ENCODE measurements around the gene PRDM2. TPM values are rescaled to one million over a fixed set of nuclear protein-coding genes. Genes with fewer than 3 reads are reported as not detected.

The PRDM2 gene
- total and polyA plus RNA-seq, 2 experiments from 2014 or later: 11.5 to 18.6 TPM

GRCh38 chr1:13666317-13666716 lies 33.7 kb upstream of the PRDM2 start:
- 84% methylated on average over 5 of the region's 5 CpGs for WGBS (ENCODE audit: low lambda C conversion rate, missing lambda C conversion rate)
- DNase-seq (ENCODE audit: low spot score): no peak

GRCh38 chr1:13667691-13668090 lies 32.3 kb upstream of the PRDM2 start:
- TF ChIP-seq EZH2phosphoT487 (IDR thresholded peaks at IDR 0.05; ENCODE audit: low read depth, severe bottlenecking, unreplicated experiment): no peak
- no peak for DNase-seq (ENCODE audit: low spot score)
- H3K27ac ChIP-seq: no peak overlapping the region

More at GRCh38 chr1:13666317-13666716, 33.7 kb upstream of the PRDM2 start:
- Histone ChIP-seq H3K4me3 (no peak overlapping the region), H2AFZ (no peak overlapping the region), H3K27me3 (no peaks in the 10 kb centered on the region), H3K36me3 (replicated peaks; ENCODE audit: insufficient read depth, low read depth) (no peaks in the 10 kb centered on the region), H3K79me2 (no peaks in the 10 kb centered on the region), H3K9me3 (ENCODE audit: low read depth) (no peaks in the 10 kb centered on the region), H4K20me1 (ENCODE audit: insufficient read depth, poor library complexity, severe bottlenecking) (no peaks in the 10 kb centered on the region), H3K9me2 (replicated peaks; ENCODE audit: insufficient read depth) (no peaks in the 10 kb centered on the region), H3K27ac (no peak overlapping the region), H3K4me2 (no peak overlapping the region), H3K4me1 (ENCODE audit: insufficient read depth) (no peaks in the 10 kb centered on the region)
- no peak for TF ChIP-seq EZH2 (IDR thresholded peaks at IDR 0.05; ENCODE audit: borderline replicate concordance)
- TF ChIP-seq CTCF (IDR thresholded peaks at IDR 0.05; ENCODE audit: poor library complexity): no peak
- TF ChIP-seq EZH2phosphoT487 (IDR thresholded peaks at IDR 0.05; ENCODE audit: low read depth, severe bottlenecking, unreplicated experiment): no peak

GRCh38 chr1:13674377-13674776 lies 25.6 kb upstream of the PRDM2 start:
- H3K27ac ChIP-seq: no peak overlapping the region
- no peaks in the 10 kb centered on the region for H3K79me2 ChIP-seq
- no peak overlapping the region for H3K4me2 ChIP-seq
- H2AFZ ChIP-seq: no peak overlapping the region
- no peaks in the 10 kb centered on the region for H3K27me3 ChIP-seq
- TF ChIP-seq CTCF (IDR thresholded peaks at IDR 0.05; ENCODE audit: poor library complexity): no peak
- TF ChIP-seq EZH2phosphoT487 (IDR thresholded peaks at IDR 0.05; ENCODE audit: low read depth, severe bottlenecking, unreplicated experiment): no peak
- TF ChIP-seq EZH2 (IDR thresholded peaks at IDR 0.05; ENCODE audit: borderline replicate concordance): no peak
- H4K20me1 ChIP-seq (ENCODE audit: insufficient read depth, poor library complexity, severe bottlenecking): no peaks in the 10 kb centered on the region
- no peaks in the 10 kb centered on the region for H3K4me1 ChIP-seq (ENCODE audit: insufficient read depth)
- DNase-seq (ENCODE audit: low spot score): no peak
- WGBS (ENCODE audit: low lambda C conversion rate, missing lambda C conversion rate): 80% methylated on average over 5 of the region's 5 CpGs
- H3K9me3 ChIP-seq (ENCODE audit: low read depth): no peaks in the 10 kb centered on the region
- H3K4me3 ChIP-seq: no peak overlapping the region
- no peaks in the 10 kb centered on the region for H3K9me2 ChIP-seq (replicated peaks; ENCODE audit: insufficient read depth)
- no peaks in the 10 kb centered on the region for H3K36me3 ChIP-seq (replicated peaks; ENCODE audit: insufficient read depth, low read depth)

More at GRCh38 chr1:13667691-13668090, 32.3 kb upstream of the PRDM2 start:
- no peaks in the 10 kb centered on the region for H3K4me1 ChIP-seq (ENCODE audit: insufficient read depth)
- H2AFZ ChIP-seq: no peak overlapping the region
- H3K9me3 ChIP-seq (ENCODE audit: low read depth): no peaks in the 10 kb centered on the region
- H4K20me1 ChIP-seq (ENCODE audit: insufficient read depth, poor library complexity, severe bottlenecking): no peaks in the 10 kb centered on the region
- H3K4me2 ChIP-seq: no peak overlapping the region
- no peaks in the 10 kb centered on the region for H3K36me3 ChIP-seq (replicated peaks; ENCODE audit: insufficient read depth, low read depth)
- no peaks in the 10 kb centered on the region for H3K9me2 ChIP-seq (replicated peaks; ENCODE audit: insufficient read depth)
- no peaks in the 10 kb centered on the region for H3K27me3 ChIP-seq
- H3K79me2 ChIP-seq: no peaks in the 10 kb centered on the region
- H3K4me3 ChIP-seq: no peak overlapping the region
- WGBS (ENCODE audit: low lambda C conversion rate, missing lambda C conversion rate): 80% methylated on average over 4 of the region's 4 CpGs

- Histone ChIP-seq H3K36me3 (replicated peaks; ENCODE audit: insufficient read depth, low read depth) (no peaks in the 10 kb centered on the region), H3K27ac (no peak overlapping the region), H2AFZ (no peak overlapping the region), H3K79me2 (no peaks in the 10 kb centered on the region), H3K4me2 (no peak overlapping the region), H3K9me2 (replicated peaks; ENCODE audit: insufficient read depth) (no peaks in the 10 kb centered on the region), H4K20me1 (ENCODE audit: insufficient read depth, poor library complexity, severe bottlenecking) (no peaks in the 10 kb centered on the region), H3K4me1 (ENCODE audit: insufficient read depth) (no peaks in the 10 kb centered on the region), H3K9me3 (ENCODE audit: low read depth) (no peaks in the 10 kb centered on the region), H3K4me3 (no peak overlapping the region), H3K27me3 (no peaks in the 10 kb centered on the region)
- 59% methylated on average over 3 of the region's 3 CpGs for WGBS (ENCODE audit: low lambda C conversion rate, missing lambda C conversion rate)
- no peak for DNase-seq (ENCODE audit: low spot score)
- no peak for TF ChIP-seq EZH2phosphoT487 (IDR thresholded peaks at IDR 0.05; ENCODE audit: low read depth, severe bottlenecking, unreplicated experiment)
- no peak for TF ChIP-seq CTCF (IDR thresholded peaks at IDR 0.05; ENCODE audit: poor library complexity)
- no peak for TF ChIP-seq EZH2 (IDR thresholded peaks at IDR 0.05; ENCODE audit: borderline replicate concordance)
These were observed 24.8 kb upstream of the PRDM2 start for GRCh38 chr1:13675151-13675651.
